ENCODE data around the gene HOXD8.

DNA sequence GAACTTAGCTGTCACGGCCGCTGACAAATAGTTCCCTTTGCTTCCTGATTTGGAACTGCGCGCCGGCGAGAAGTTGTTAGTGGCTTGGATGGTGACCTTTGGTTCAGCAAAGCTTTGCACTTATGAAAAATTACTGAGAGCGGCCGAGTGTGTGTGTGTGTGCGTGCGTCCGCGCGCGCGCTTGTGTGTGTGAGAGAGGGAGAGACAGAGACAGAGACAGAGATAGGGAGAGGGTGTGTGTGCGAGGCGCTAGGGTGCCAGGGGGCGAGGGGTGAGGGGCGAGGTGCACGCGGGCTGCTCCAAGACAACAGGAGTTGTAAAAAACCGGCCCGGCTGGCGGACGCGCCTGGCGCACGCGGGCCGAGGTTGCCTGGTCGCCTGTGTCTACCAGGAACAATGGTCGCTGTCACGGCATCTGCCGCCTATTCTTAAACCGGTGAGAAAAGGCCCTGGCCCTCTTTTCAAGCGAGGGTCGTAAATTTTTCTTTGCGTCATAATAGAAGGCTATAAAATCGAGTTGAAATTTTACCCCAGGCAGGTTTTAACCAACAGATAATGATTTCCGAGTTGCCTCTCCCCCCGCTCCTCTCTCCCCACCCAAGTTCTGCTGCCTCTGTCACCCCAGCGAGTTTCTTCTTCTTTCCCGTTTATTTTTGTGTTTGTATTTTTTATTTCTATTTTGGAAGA, 28.1 kb downstream of the HOXD8 start:
- TF ChIP-seq, protein P1, sequence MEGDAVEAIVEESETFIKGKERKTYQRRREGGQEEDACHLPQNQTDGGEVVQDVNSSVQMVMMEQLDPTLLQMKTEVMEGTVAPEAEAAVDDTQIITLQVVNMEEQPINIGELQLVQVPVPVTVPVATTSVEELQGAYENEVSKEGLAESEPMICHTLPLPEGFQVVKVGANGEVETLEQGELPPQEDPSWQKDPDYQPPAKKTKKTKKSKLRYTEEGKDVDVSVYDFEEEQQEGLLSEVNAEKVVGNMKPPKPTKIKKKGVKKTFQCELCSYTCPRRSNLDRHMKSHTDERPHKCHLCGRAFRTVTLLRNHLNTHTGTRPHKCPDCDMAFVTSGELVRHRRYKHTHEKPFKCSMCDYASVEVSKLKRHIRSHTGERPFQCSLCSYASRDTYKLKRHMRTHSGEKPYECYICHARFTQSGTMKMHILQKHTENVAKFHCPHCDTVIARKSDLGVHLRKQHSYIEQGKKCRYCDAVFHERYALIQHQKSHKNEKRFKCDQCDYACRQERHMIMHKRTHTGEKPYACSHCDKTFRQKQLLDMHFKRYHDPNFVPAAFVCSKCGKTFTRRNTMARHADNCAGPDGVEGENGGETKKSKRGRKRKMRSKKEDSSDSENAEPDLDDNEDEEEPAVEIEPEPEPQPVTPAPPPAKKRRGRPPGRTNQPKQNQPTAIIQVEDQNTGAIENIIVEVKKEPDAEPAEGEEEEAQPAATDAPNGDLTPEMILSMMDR (IDR thresholded peaks at IDR 0.05), result no peak
- TF ChIP-seq POLR2A (IDR thresholded peaks at IDR 0.05), result no peak

All from testis (tissue), 2 donors.